Central memory CD8-positive, alpha-beta T cell (primary cell): ENCODE data around the gene EPHA8.

Experiments
- ATAC-seq: fragments of 150-1000 bp; cut with Tn5 transposase; replicated peaks from 2 replicates; pipeline ENCODE4 v1.10.0; 2022; ENCODE audit warnings: mild to moderate bottlenecking, moderate FRiP score, moderate number of reproducible peaks; ENCODE audit not compliant: poor library complexity, severe bottlenecking; ENCODE audit errors: extremely low read depth
- DNase-seq, 2 donors: peaks; one replicate each; pipeline ENCODE4 v3.0.0; 2021; ENCODE audit warnings: low spot score in 2 of 2
- H3K27ac Mint-ChIP-seq: one replicate; pipeline ENCODE4 v1.8.0; 2022; ENCODE audit warnings: low read depth, mild to moderate bottlenecking, moderate library complexity, mixed read lengths
- H3K27me3 Mint-ChIP-seq: one replicate; pipeline ENCODE4 v1.8.0; 2022; ENCODE audit warnings: mixed read lengths
- H3K36me3 Mint-ChIP-seq: one replicate; pipeline ENCODE4 v1.8.0; 2022; ENCODE audit warnings: mild to moderate bottlenecking, moderate library complexity, mixed read lengths; ENCODE audit not compliant: insufficient read depth
- H3K4me1 Mint-ChIP-seq: one replicate; pipeline ENCODE4 v1.8.0; 2022; ENCODE audit warnings: mixed read lengths
- H3K4me3 Mint-ChIP-seq: one replicate; pipeline ENCODE4 v1.8.0; 2022; ENCODE audit warnings: mild to moderate bottlenecking, moderate library complexity, mixed read lengths
- H3K9me3 Mint-ChIP-seq: one replicate; pipeline ENCODE4 v1.8.0; 2022; ENCODE audit warnings: mixed read lengths

Gene EPHA8

DNA sequence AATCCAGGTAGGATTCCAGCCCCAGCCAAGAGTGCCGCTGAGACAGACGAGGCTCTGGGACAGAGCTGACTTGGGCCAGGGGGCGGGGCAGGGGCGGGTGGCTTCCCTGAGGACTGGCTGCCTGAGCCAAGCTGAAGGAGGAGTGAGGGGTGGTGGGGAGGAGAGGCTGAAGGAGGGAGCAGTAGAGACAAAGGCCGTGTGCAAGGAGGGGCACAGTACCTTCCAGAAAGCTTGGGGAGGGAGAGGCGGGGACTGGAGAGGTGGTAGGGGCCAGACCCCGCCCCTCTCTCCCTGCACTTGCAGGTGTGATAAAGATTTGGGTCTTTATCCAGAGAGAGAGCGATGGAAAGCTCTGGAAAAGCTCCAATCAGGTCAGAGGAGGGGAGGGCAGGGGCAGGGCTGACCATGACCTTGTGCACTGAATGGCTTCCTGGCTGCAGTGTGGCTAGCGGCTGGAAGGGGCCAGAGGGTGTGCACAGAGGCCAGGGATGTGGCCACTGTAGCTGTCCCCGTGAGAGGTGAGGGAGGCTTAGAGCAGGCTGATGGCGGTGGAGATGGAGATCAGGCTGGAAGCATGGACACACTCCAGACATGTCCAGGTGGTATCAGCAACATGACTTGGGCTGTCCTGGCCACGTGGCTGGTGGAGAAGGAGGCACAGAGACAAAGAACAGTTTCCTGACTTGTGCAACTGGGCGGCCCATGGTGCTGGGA lies 6.7 kb upstream of the EPHA8 start:
- Mint-ChIP-seq H3K4me1 (peaks cover 5% of the 10 kb centered on the region), H3K36me3 (no peaks in the 10 kb centered on the region), H3K27ac (no peak overlapping the region), H3K27me3 (peaks cover 89% of the 10 kb centered on the region), H3K9me3 (no peaks in the 10 kb centered on the region), H3K4me3 (no peak overlapping the region)
- ATAC-seq = no peak
- no peak for DNase-seq

DNA sequence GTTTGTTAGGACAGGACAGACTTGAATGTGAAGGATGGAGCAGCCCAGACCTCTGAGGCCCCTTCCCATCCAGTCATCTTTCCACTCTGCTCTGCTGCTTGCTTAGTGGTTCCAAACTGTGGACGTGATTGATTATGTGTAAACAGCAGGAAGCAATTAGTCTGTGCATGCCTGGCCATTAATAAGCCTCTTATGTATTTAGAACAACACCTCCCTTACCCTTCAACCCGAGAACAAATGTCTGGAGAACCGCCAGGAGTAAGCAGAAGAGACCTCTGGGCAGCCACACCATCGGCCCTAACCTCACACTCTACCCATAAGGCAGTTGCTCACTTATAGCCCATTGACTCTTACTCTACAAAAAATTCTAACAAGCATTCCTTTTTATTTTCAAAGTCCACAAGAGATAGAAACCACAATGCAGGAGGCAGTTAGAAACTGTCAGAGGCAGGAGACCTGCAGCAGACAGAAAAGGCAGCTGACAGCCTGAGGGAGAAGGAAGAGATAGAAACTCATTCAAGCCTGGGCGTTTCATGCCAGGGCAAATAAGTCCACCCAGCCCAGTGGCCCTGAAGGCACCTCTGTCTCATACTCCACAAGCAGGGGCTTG lies 5.8 kb upstream of the EPHA8 start:
- Mint-ChIP-seq H3K4me3 (no peak overlapping the region), H3K9me3 (no peaks in the 10 kb centered on the region), H3K36me3 (no peaks in the 10 kb centered on the region), H3K4me1 (peaks cover 5% of the 10 kb centered on the region), H3K27ac (no peak overlapping the region), H3K27me3 (peaks cover 90% of the 10 kb centered on the region)
- DNase-seq = no peak
- no peak for ATAC-seq

DNA sequence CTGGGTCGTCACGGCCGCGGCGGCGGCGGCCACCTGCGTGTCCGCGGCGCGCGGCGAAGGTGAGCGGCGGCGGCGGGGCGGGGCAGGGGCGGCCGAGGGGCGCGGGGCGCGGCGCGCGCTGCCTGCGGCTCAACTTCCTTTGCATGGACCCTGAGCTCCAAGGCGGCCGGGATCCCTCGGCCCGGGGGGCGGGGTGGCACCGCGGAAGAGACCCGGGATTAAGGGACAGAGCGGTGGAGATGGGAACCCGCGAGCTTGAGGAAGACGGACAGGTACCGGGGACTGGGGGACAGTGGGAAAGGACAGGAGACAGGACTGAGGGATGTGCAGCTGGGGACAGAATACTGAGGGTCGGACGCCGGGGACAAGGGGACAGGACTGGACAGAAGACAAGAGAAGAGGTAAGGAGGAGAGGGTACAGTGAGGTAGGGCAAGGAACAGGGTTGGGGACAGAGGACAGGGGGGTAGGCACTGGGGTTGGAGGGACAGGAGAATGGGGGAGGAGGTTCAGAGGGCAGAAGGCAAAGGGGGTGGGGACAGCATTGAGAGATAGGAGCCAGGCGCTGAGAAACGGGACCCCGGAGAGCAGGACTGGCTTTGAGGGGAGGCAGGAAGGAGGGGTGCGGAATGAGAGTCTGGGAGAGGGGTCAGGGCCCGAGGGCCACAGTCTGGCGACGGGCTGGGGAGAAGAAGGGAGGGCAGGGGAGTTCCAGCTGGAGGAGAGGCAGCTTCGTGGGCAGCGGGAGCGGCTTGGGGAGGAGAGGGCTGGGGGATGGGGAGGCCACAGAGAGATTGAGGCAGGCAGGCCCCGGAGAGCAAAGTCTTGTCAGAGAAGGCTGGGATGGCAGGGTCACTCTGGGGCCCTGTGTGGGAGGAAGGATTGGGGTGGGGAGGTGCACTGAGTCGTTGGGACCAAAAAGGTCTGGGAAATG lies 648 bp downstream of the EPHA8 start:
- H3K4me3 Mint-ChIP-seq = no peak overlapping the region

DNA sequence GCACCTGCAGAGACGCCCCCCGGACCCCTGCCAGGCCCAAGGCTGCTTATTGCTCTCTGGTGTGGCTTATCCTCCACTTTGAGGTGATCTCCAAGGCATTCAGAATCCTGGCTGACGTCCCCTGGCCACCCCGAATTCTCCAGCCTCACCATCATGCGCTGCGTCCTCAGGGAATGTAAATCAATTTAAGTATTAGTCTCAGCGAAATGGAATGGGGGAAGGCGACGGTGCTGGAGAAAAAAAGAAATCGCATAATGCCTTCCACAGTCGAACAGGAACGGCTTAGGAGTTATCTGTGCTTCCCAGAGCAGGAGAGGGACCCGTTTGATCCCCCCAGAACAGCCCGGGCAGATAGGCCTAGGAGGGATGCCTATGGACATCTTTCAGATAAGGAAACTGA lies 2.9 kb downstream of the EPHA8 start:
- no peak for DNase-seq
- H3K36me3 Mint-ChIP-seq = no peaks in the 10 kb centered on the region
- H3K4me1 Mint-ChIP-seq = no peaks in the 10 kb centered on the region
- H3K4me3 Mint-ChIP-seq = no peak overlapping the region
- no peak for ATAC-seq
- peaks cover 53% of the 10 kb centered on the region for H3K27me3 Mint-ChIP-seq
- no peak overlapping the region for H3K27ac Mint-ChIP-seq
- no peaks in the 10 kb centered on the region for H3K9me3 Mint-ChIP-seq

More for the DNA sequence above, 648 bp downstream of the EPHA8 start:
- Mint-ChIP-seq H3K9me3 (no peaks in the 10 kb centered on the region), H3K27me3 (peaks cover 75% of the 10 kb centered on the region), H3K36me3 (no peaks in the 10 kb centered on the region), H3K27ac (no peak overlapping the region), H3K4me1 (no peaks in the 10 kb centered on the region)
- DNase-seq = no peak
- no peak for ATAC-seq

DNA sequence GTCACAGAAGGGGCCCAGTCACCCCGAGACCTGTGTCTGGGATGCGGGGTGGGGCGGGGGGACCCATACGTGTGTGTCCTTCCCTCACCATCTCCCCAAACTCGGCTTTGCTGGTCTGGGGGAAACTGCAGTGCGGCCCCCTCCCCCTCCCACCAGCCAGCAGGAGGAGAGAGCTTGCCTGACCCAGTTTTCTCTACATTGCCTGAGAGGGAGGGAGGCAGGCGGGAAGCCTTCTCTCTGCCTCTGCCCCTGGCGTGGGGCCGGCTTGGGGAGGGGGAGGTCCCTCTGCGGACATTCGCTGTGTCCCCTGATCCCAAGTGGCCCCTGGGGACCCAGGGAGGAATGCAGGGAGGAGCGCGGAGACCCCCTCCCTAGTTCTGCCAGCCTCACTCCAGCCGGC lies 3.9 kb downstream of the EPHA8 start:
- Mint-ChIP-seq H3K27me3 (peaks cover 45% of the 10 kb centered on the region), H3K4me1 (no peaks in the 10 kb centered on the region), H3K4me3 (no peak overlapping the region), H3K9me3 (no peaks in the 10 kb centered on the region), H3K36me3 (no peaks in the 10 kb centered on the region), H3K27ac (no peak overlapping the region)
- ATAC-seq = no peak
- DNase-seq = no peak

DNA sequence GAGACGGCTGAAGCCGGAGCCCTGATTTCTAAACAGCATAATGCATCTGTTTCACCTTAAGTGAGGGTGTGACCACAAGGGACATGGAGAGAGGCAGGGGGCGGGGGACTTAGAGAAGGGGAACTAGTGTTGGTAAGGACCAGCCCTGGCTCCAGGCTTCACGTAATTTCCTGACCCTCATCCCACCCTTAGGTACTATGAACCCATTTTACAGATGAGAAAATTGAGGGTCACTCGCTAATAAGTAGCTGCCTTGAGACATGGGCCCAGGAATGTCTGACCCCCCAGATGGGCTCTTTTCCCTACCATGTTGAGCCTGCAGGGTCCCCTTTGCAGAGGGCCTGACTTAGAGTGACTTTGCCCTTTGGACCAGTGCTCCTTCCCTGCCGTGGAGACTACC lies 4.7 kb downstream of the EPHA8 start:
- no peak overlapping the region for H3K4me3 Mint-ChIP-seq
- ATAC-seq = no peak
- DNase-seq = no peak
- no peaks in the 10 kb centered on the region for H3K9me3 Mint-ChIP-seq
- H3K27me3 Mint-ChIP-seq = peaks cover 44% of the 10 kb centered on the region
- no peaks in the 10 kb centered on the region for H3K4me1 Mint-ChIP-seq
- no peak overlapping the region for H3K27ac Mint-ChIP-seq
- H3K36me3 Mint-ChIP-seq = no peaks in the 10 kb centered on the region

DNA sequence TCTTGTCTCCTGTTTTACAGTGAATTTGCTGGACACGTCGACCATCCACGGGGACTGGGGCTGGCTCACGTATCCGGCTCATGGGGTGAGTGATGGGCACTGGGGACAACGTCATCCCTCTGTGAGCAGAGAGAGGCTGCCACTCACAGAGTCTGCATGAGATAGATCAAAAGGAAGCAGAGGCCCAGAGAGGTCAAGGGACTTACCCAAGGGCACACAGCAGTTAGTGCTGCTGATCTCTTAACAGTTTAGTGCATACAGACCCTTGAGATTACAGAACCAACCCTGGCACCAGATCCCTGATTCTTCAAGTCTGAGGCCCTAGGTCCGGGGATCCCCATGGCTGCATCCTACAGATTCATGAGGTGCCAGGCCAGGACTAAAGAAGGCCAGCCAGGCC lies 6.0 kb downstream of the EPHA8 start:
- ATAC-seq = no peak
- H3K27me3 Mint-ChIP-seq = peaks cover 39% of the 10 kb centered on the region

DNA sequence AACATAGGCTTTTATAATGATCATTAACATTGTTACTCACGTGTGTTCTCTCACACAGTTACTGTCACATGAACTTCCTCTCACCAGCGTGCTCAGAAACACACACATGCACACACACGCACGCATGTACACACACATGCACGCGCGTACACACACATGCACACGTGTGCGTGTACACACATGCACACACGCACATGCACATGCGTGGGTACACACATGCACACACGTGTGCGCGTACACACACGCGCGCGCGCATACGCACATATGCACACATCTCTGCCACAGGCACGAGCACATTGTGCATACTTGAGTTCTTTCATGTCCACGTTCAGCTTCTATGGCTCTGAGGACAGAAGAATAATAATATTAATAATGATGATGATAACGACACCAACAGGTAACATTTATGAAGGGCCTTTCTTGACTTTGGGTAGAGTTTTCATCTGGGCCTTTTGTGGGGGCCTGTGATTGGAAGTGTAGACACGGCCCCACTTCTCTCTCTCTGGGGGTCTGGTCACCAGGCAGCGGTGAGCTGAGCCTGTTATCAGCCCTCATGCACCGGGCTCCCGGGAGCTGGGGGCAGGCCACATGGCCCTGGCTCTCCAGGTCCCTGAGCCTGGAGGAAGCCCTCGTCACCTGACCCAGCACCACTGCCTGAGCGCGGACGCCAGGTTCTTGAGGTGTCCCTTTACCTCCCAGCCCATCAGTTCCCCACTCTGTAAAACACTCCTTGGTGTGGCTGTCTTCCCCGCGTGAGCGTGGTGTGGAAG lies 7.0 kb downstream of the EPHA8 start:
- H3K27ac Mint-ChIP-seq = no peak overlapping the region
- no peaks in the 10 kb centered on the region for H3K36me3 Mint-ChIP-seq
- no peaks in the 10 kb centered on the region for H3K4me1 Mint-ChIP-seq
- no peaks in the 10 kb centered on the region for H3K9me3 Mint-ChIP-seq
- ATAC-seq = no peak
- no peak for DNase-seq
- H3K27me3 Mint-ChIP-seq = peaks cover 33% of the 10 kb centered on the region
- no peak overlapping the region for H3K4me3 Mint-ChIP-seq

More for the DNA sequence above, 6.0 kb downstream of the EPHA8 start:
- H3K36me3 Mint-ChIP-seq = no peaks in the 10 kb centered on the region
- H3K4me3 Mint-ChIP-seq = no peak overlapping the region
- H3K4me1 Mint-ChIP-seq = no peaks in the 10 kb centered on the region
- no peak overlapping the region for H3K27ac Mint-ChIP-seq
- H3K9me3 Mint-ChIP-seq = no peaks in the 10 kb centered on the region
- no peak for DNase-seq

DNA sequence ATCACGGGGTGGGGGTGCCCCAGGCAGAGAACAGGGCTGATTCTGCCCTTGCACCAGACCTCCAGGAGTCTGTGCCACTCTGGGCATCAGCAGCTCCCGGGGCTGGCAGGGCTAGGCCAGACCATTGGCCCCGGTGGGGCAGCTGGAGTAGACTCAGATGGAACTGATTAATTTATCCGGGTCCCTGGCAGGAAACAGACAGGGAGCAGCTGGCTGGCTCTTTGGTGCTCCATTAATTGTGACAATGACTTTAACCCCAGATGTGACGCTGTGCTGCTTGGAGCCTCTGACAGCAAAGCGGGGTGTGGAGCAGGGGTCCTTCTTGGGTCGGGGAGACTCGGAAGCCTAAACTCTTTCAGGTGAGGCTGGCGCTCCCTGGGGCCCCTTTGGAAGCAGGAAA lies 9.5 kb downstream of the EPHA8 start:
- ATAC-seq = no peak
- H3K9me3 Mint-ChIP-seq = no peaks in the 10 kb centered on the region
- H3K4me3 Mint-ChIP-seq = no peak overlapping the region
- H3K27ac Mint-ChIP-seq = no peak overlapping the region
- H3K4me1 Mint-ChIP-seq = no peaks in the 10 kb centered on the region
- peaks cover 20% of the 10 kb centered on the region for H3K27me3 Mint-ChIP-seq
- DNase-seq = no peak
- H3K36me3 Mint-ChIP-seq = no peaks in the 10 kb centered on the region

DNA sequence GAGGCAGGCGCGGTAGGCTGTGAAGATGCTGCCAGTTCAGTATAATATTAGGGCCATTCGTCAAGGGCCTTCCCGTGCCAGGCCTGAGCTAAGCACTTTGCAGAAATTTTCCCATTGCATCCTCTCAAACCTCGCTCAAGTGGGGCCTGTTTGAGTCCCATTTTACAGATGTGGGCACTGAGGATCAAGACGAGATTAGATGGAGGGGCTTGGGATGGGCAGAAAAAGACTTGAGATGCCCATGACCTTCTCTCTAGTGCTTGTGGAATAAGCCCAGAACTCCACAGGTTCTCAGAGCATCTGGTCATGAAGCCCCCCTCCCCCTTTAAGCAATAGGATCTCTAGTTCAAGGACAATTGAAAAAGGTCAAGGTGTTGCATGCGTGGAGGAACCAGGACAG lies 9.9 kb downstream of the EPHA8 start:
- Mint-ChIP-seq H3K9me3 (no peaks in the 10 kb centered on the region), H3K4me1 (no peaks in the 10 kb centered on the region), H3K27ac (no peak overlapping the region), H3K27me3 (peaks cover 20% of the 10 kb centered on the region), H3K36me3 (no peaks in the 10 kb centered on the region), H3K4me3 (no peak overlapping the region)
- no peak for DNase-seq
- ATAC-seq = no peak

DNA sequence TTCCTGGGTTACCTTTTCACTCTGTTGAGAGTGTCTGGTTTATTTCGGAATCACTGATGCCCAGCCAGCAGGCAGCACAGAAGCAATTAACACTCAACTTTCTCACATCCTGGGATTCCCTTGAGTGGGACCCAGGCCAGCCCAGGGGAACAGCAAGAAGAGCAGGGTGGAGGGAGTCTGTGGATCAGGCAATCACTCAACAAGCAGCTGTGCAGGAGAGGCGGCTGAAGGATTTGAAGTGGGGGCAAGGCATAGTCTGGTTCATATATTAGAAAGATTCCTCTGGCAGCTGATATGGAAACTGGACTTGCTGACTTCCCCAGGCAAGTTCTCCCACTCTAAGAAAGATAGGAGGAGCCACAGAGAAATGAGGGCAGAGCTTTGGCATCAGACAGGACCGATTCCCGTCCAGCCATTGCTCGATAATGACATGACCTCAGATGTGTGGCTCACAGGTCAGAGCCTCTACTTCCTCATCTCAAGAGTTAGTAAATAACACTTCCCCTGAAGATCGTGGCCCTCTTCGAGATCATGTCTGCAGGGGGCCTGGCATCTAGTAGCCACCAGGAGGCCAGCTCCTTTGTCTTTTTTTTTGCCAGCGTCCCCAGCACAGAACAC lies 12.4 kb downstream of the EPHA8 start:
- Mint-ChIP-seq H3K36me3 (no peaks in the 10 kb centered on the region), H3K4me1 (no peaks in the 10 kb centered on the region), H3K4me3 (no peak overlapping the region), H3K27ac (no peak overlapping the region), H3K27me3 (peaks cover 20% of the 10 kb centered on the region), H3K9me3 (peaks cover 4% of the 10 kb centered on the region)
- DNase-seq = no peak
- no peak for ATAC-seq

DNA sequence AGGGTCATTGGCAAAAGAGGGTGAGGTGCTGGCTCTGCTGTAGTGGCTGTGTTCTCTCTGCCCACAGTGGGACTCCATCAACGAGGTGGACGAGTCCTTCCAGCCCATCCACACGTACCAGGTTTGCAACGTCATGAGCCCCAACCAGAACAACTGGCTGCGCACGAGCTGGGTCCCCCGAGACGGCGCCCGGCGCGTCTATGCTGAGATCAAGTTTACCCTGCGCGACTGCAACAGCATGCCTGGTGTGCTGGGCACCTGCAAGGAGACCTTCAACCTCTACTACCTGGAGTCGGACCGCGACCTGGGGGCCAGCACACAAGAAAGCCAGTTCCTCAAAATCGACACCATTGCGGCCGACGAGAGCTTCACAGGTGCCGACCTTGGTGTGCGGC lies 12.9 kb downstream of the EPHA8 start:
- Mint-ChIP-seq H3K9me3 (peaks cover 4% of the 10 kb centered on the region), H3K4me1 (no peaks in the 10 kb centered on the region), H3K27ac (no peak overlapping the region), H3K27me3 (peaks cover 20% of the 10 kb centered on the region), H3K36me3 (no peaks in the 10 kb centered on the region), H3K4me3 (no peak overlapping the region)
- ATAC-seq (no peak), DNase-seq (no peak)
